Astrocyte (in vitro differentiated cells and primary cell): ENCODE results near the gene TKFC.

Source experiments
- EZH2 ChIP-seq: IDR thresholded peaks from 2 replicates; pipeline ENCODE4 v1.6.1; 2012; ENCODE audit warnings: mild to moderate bottlenecking, low read length, inconsistent platforms; ENCODE audit not compliant: insufficient read depth
- TF ChIP-seq, protein P1 (sequence below): IDR thresholded peaks from 2 replicates; pipeline ENCODE4 v1.5.1; 2011; ENCODE audit warnings: low read depth, mild to moderate bottlenecking, inconsistent platforms, low read length, moderate library complexity; ENCODE audit not compliant: insufficient read depth

DNA sequence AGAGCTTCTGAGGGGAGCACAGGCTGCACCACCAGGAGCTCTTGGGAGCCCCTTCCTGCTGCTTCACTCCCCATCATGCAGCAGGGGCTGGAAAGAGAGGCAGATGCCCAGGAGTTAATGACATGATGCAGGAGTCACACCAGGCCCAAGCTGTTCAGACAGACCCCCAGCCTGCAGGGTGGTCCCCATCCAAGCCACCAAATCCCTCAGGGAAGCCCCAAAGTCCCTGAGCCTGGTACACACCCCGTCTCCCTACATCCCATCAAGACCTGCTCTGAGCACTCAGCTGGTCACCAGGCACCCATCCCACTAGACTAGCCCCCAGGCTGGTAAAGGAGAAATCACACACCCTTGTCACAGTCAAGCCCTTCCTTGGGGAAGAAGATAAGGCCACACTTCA is 17.3 kb downstream of the TKFC start:
- TF ChIP-seq, protein P1, sequence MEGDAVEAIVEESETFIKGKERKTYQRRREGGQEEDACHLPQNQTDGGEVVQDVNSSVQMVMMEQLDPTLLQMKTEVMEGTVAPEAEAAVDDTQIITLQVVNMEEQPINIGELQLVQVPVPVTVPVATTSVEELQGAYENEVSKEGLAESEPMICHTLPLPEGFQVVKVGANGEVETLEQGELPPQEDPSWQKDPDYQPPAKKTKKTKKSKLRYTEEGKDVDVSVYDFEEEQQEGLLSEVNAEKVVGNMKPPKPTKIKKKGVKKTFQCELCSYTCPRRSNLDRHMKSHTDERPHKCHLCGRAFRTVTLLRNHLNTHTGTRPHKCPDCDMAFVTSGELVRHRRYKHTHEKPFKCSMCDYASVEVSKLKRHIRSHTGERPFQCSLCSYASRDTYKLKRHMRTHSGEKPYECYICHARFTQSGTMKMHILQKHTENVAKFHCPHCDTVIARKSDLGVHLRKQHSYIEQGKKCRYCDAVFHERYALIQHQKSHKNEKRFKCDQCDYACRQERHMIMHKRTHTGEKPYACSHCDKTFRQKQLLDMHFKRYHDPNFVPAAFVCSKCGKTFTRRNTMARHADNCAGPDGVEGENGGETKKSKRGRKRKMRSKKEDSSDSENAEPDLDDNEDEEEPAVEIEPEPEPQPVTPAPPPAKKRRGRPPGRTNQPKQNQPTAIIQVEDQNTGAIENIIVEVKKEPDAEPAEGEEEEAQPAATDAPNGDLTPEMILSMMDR = no peak
- TF ChIP-seq EZH2 = no peak
